Middle frontal gyrus (tissue), 1 donor: Measurements from ENCODE around the gene PASK.

Experiments
- DNase-seq: peaks from one replicate; pipeline ENCODE4 v3.0.0-alpha.2; 2015; ENCODE audit warnings: low spot score; ENCODE audit errors: extremely low spot score

The PASK gene

GRCh38 chr2:241148239-241148638, 1.0 kb downstream of the PASK start:
- DNase-seq, result no peak

GRCh38 chr2:241147336-241147735, 1.9 kb downstream of the PASK start:
- no peak for DNase-seq

- no peak for DNase-seq
These were observed 3.0 kb downstream of the PASK start for GRCh38 chr2:241146286-241146685.

- no peak for DNase-seq
These were observed 6.7 kb downstream of the PASK start for GRCh38 chr2:241142593-241142992.

GRCh38 chr2:241142063-241142462, 7.2 kb downstream of the PASK start:
- DNase-seq, result no peak

GRCh38 chr2:241141214-241141770, 8.0 kb downstream of the PASK start:
- no peak for DNase-seq

- DNase-seq, result no peak
These were observed 8.8 kb downstream of the PASK start for GRCh38 chr2:241140445-241140840.

- no peak for DNase-seq
These were observed 9.5 kb downstream of the PASK start for GRCh38 chr2:241139531-241140444.

GRCh38 chr2:241138471-241138870, 10.8 kb downstream of the PASK start:
- no peak for DNase-seq

- no peak for DNase-seq
These were observed 11.7 kb downstream of the PASK start for GRCh38 chr2:241137276-241138190.

- DNase-seq, result no peak
These were observed 12.5 kb downstream of the PASK start for GRCh38 chr2:241136661-241137260.

GRCh38 chr2:241136191-241136590, 13.1 kb downstream of the PASK start:
- DNase-seq, result no peak

- no peak for DNase-seq
These were observed 13.5 kb downstream of the PASK start for GRCh38 chr2:241135737-241136136.

- no peak for DNase-seq
These were observed 14.6 kb downstream of the PASK start for GRCh38 chr2:241134711-241135110.

GRCh38 chr2:241133436-241133820, 15.8 kb downstream of the PASK start:
- DNase-seq, result no peak

- no peak for DNase-seq
These were observed 16.5 kb downstream of the PASK start for GRCh38 chr2:241132538-241133435.

- DNase-seq, result no peak
These were observed 17.7 kb downstream of the PASK start for GRCh38 chr2:241131531-241131930.

GRCh38 chr2:241130316-241130715, 19.0 kb downstream of the PASK start:
- no peak for DNase-seq

- no peak for DNase-seq
These were observed 20.0 kb downstream of the PASK start for GRCh38 chr2:241129086-241129871.

GRCh38 chr2:241128266-241128665, 21.0 kb downstream of the PASK start:
- no peak for DNase-seq
